Sigmoid colon (tissue), 7 donors: ENCODE data around the gene ANP32A. TPM values are rescaled to one million over a fixed set of nuclear protein-coding genes. Genes with fewer than 3 reads are reported as not detected.

Experiments
- DNase-seq: peaks from one replicate; pipeline ENCODE4 v3.0.0-alpha.2; 2019
- H3K27ac ChIP-seq, 4 donors: fragments of 200-600 bp; sonication (generic); one replicate each; pipeline ENCODE4 v1.5.1; 2016 to 2019; ENCODE audit warnings: mild to moderate bottlenecking in 1 of 4
- H3K27me3 ChIP-seq, 3 donors: fragments of 200-600 bp; sonication (generic); one replicate each; pipeline ENCODE4 v1.5.1; 2019; ENCODE audit warnings: mild to moderate bottlenecking in 1 of 3
- H3K36me3 ChIP-seq, 4 donors: fragments of 200-600 bp; sonication (generic); one replicate each; pipeline ENCODE4 v1.5.1; 2016 to 2019
- H3K4me1 ChIP-seq, 4 donors: fragments of 200-600 bp; sonication (generic); one replicate each; pipeline ENCODE4 v1.5.1; 2017 to 2019
- H3K4me3 ChIP-seq, 4 donors: fragments of 200-600 bp; sonication (generic); one replicate each; pipeline ENCODE4 v1.5.1; 2017 to 2019; ENCODE audit warnings: mild to moderate bottlenecking in 2 of 4, moderate library complexity in 1 of 4
- H3K9me3 ChIP-seq, 4 donors: fragments of 200-600 bp in 3 of 4; sonication (generic) in 3 of 4; one replicate each; pipeline versions ENCODE4 v1.5.1 to v1.6.1; 2013 to 2019
- CTCF ChIP-seq, 4 experiments: fragments of 450-650 bp in 3 of 4; fragments of 200-600 bp in 1 of 4; IDR thresholded peaks; one replicate each; pipeline ENCODE4 v1.5.1; 2016 to 2019; ENCODE audit warnings: antibody characterized with exemption in 4 of 4, mild to moderate bottlenecking in 3 of 4, moderate library complexity in 2 of 4
- EP300 ChIP-seq, 4 donors: sonication (generic); formaldehyde crosslinking; IDR thresholded peaks; one replicate each; pipeline ENCODE4 v1.6.1; 2017; ENCODE audit warnings: antibody characterized with exemption in 4 of 4
- POLR2A ChIP-seq, 2 donors: fragments of 450-650 bp; IDR thresholded peaks; one replicate each; pipeline ENCODE4 v1.6.1; 2016; ENCODE audit warnings: antibody characterized with exemption in 2 of 2, mild to moderate bottlenecking in 2 of 2, moderate library complexity in 2 of 2
- POLR2AphosphoS5 ChIP-seq, 4 donors: sonication (generic); formaldehyde crosslinking; IDR thresholded peaks; one replicate each; pipeline ENCODE4 v1.6.1; 2017; ENCODE audit warnings: antibody characterized with exemption in 4 of 4
- WGBS, 2 donors: extraction: QIAGEN DNeasy Blood & Tissue Kit; methylation state at CpG; one replicate each; pipeline ENCODE4 v1.1.7; 2013; 5-methylcytosine and 5-hydroxymethylcytosine counted together
- intact Hi-C: fragments of 100-400 bp; cut with DNase I; formaldehyde crosslinking; loops from one replicate; pipeline ENCODE4 v1.15.1; 2023
- polyA plus RNA-seq, 3 donors: library from polyadenylated mRNA; stranded (reverse); fragments of 200-250 nt; gene quantifications; one replicate each; pipeline ENCODE4 v1.2.3, GENCODE V29; 2013
- total RNA-seq, 4 donors: library from RNA; depleted of rRNA; stranded (reverse); fragments of >200 nt; gene quantifications; one replicate each; pipeline ENCODE4 v1.1.0, GENCODE V29; 2016
- donor health status: healthy with polysubstance abuse.
- donor health status: Bipolar disorder and iron deficiency.
- donor health status: healthy.

The ANP32A gene
- total and polyA plus RNA-seq, 7 donors = 37.6 to 152 (median 67.3) TPM

- H3K36me3 ChIP-seq = peaks cover 6 to 82% (median 14%) of the 10 kb centered on the region in 4 donors
- H3K4me3 ChIP-seq = no peak overlapping the region
- 83 to 87% methylated on average over 9 of the region's 9 CpGs for WGBS, 2 donors
- no peaks in the 10 kb centered on the region for H3K27me3 ChIP-seq
- H3K9me3 ChIP-seq = no peaks in the 10 kb centered on the region
- TF ChIP-seq POLR2AphosphoS5 (IDR thresholded peaks at IDR 0.05) (no peak), CTCF (IDR thresholded peaks at IDR 0.05) (peak; percentile 37 to 71 (median 56)), POLR2A (IDR thresholded peaks at IDR 0.05) (no peak)
- H3K27ac ChIP-seq = no peak overlapping the region
- no peaks in the 10 kb centered on the region for H3K4me1 ChIP-seq
- intact Hi-C loops = loop anchor here (2.0 kb wide), 1 partner anchor 93 kb away; no protein-coding TSS in a partner anchor
- peak; percentile 63 for DNase-seq
These were observed 37.3 kb downstream of the ANP32A start for GRCh38 chr15:68783226-68784058.

- no peaks in the 10 kb centered on the region for H3K27me3 ChIP-seq
- intact Hi-C loops = loop anchor here (2.0 kb wide), 1 partner anchor 94 kb away; no protein-coding TSS in a partner anchor
- no peak overlapping the region for H3K27ac ChIP-seq
- no peak for DNase-seq
- H3K4me1 ChIP-seq = no peaks in the 10 kb centered on the region
- H3K9me3 ChIP-seq = no peaks in the 10 kb centered on the region
- no peak overlapping the region for H3K4me3 ChIP-seq
- TF ChIP-seq CTCF (IDR thresholded peaks at IDR 0.05) = no peak
- no peak for TF ChIP-seq POLR2A (IDR thresholded peaks at IDR 0.05)
- no peak for TF ChIP-seq POLR2AphosphoS5 (IDR thresholded peaks at IDR 0.05)
- no peak for TF ChIP-seq EP300 (IDR thresholded peaks at IDR 0.05)
- 73 to 87% methylated on average over 12 of the region's 12 CpGs for WGBS, 2 donors
- H3K36me3 ChIP-seq = peaks cover 6 to 89% (median 14%) of the 10 kb centered on the region in 4 donors
These were observed 38.0 kb downstream of the ANP32A start for GRCh38 chr15:68782589-68783161.

- intact Hi-C loops = loop anchor here (2.0 kb wide), 1 partner anchor 95 kb away; no protein-coding TSS in a partner anchor
- H3K9me3 ChIP-seq = no peaks in the 10 kb centered on the region
- H3K4me1 ChIP-seq = peaks cover 0 to under 1% (median 0%) of the 10 kb centered on the region in 4 donors
- peak overlapping the region in 1 of 4 donors; percentile 19 for H3K27ac ChIP-seq
- TF ChIP-seq CTCF (IDR thresholded peaks at IDR 0.05) (no peak), POLR2A (IDR thresholded peaks at IDR 0.05) (no peak), POLR2AphosphoS5 (IDR thresholded peaks at IDR 0.05) (no peak), EP300 (IDR thresholded peaks at IDR 0.05) (no peak)
- DNase-seq = no peak
- whole genome bisulfite sequencing, 2 donors = 58 to 88% methylated on average over 17 of the region's 17 CpGs
- no peaks in the 10 kb centered on the region for H3K27me3 ChIP-seq
- peaks cover 6 to 85% (median 14%) of the 10 kb centered on the region in 4 donors for H3K36me3 ChIP-seq
- H3K4me3 ChIP-seq = no peak overlapping the region
These were observed 38.7 kb downstream of the ANP32A start for GRCh38 chr15:68781766-68782588.

- peak overlapping the region in 1 of 4 donors; percentile 19 for H3K27ac ChIP-seq
- no peak overlapping the region for H3K4me3 ChIP-seq
- H3K36me3 ChIP-seq = peaks cover 6 to 77% (median 14%) of the 10 kb centered on the region in 4 donors
- DNase-seq = no peak
- H3K27me3 ChIP-seq = no peaks in the 10 kb centered on the region
- peaks cover 0 to 8% (median 6%) of the 10 kb centered on the region in 4 donors for H3K4me1 ChIP-seq
- TF ChIP-seq POLR2AphosphoS5 (IDR thresholded peaks at IDR 0.05) (no peak), EP300 (IDR thresholded peaks at IDR 0.05) (no peak), CTCF (IDR thresholded peaks at IDR 0.05) (no peak), POLR2A (IDR thresholded peaks at IDR 0.05) (no peak)
- intact Hi-C loops = no loop called here
- no peaks in the 10 kb centered on the region for H3K9me3 ChIP-seq
These were observed 39.5 kb downstream of the ANP32A start for GRCh38 chr15:68781217-68781616.
